Fibroblast of lung (primary cell): ENCODE results near the gene OSM. TPM values are rescaled to one million over a fixed set of nuclear protein-coding genes. Genes with fewer than 3 reads are reported as not detected.
"Not testable (repeated sequence)": the region's sequence is repeated elsewhere in the genome, so short reads cannot be mapped to it uniquely, and the experiment has no call there.

Source experiments
- DNase-seq, 2 donors: peaks; one replicate each; pipeline versions ENCODE4 v3.0.0 to v3.0.0-alpha.2; 2010; ENCODE audit warnings: low read depth in 2 of 2
- H2AFZ ChIP-seq: 2 replicates; pipeline ENCODE4 v1.5.1; 2012; ENCODE audit warnings: low read length, control low read depth, inconsistent platforms
- H3K27ac ChIP-seq: 2 replicates; pipeline ENCODE4 v1.5.1; 2011; ENCODE audit warnings: low read length, control low read depth; ENCODE audit not compliant: insufficient read depth
- H3K27me3 ChIP-seq: 2 replicates; pipeline ENCODE4 v1.5.1; 2011; ENCODE audit warnings: mild to moderate bottlenecking, low read length; ENCODE audit not compliant: control insufficient read depth, insufficient read depth
- H3K36me3 ChIP-seq: 2 replicates; pipeline ENCODE4 v1.5.1; 2011; ENCODE audit warnings: low read length; ENCODE audit not compliant: control insufficient read depth, insufficient read depth
- H3K4me1 ChIP-seq: 2 replicates; pipeline ENCODE4 v1.5.1; 2011; ENCODE audit warnings: low read length; ENCODE audit not compliant: control insufficient read depth, insufficient read depth; ENCODE audit errors: extremely low read depth
- H3K4me2 ChIP-seq: 2 replicates; pipeline ENCODE4 v1.5.1; 2011; ENCODE audit warnings: low read length, control low read depth; ENCODE audit not compliant: insufficient read depth; ENCODE audit errors: extremely low read depth
- H3K4me3 ChIP-seq, 4 experiments: fragments of 200-600 bp in 1 of 4; sonication (generic) in 1 of 4; replicated peaks in 1 of 4; 2 replicates each; pipeline ENCODE4 v1.5.1; 2011 to 2016; ENCODE audit warnings: low read length in 4 of 4, low read depth in 3 of 4, mild to moderate bottlenecking in 3 of 4, control low read depth in 2 of 4, inconsistent platforms in 1 of 4, mixed read lengths in 1 of 4; ENCODE audit not compliant: insufficient read depth in 1 of 4; ENCODE audit errors: control extremely low read depth in 1 of 4
- H3K79me2 ChIP-seq: 2 replicates; pipeline ENCODE4 v1.5.1; 2012; ENCODE audit warnings: mild to moderate bottlenecking, low read length, inconsistent platforms; ENCODE audit not compliant: control insufficient read depth, insufficient read depth
- H3K9ac ChIP-seq: 2 replicates; pipeline ENCODE4 v1.5.1; 2011; ENCODE audit warnings: mild to moderate bottlenecking, low read length, control low read depth; ENCODE audit not compliant: insufficient read depth
- H3K9me3 ChIP-seq: 2 replicates; pipeline ENCODE4 v1.5.1; 2012; ENCODE audit warnings: low read depth, low read length; ENCODE audit not compliant: control insufficient read depth, insufficient read depth
- H4K20me1 ChIP-seq: 2 replicates; pipeline ENCODE4 v1.5.1; 2011; ENCODE audit warnings: low read length; ENCODE audit not compliant: control insufficient read depth, insufficient read depth; ENCODE audit errors: extremely low read depth
- CTCF ChIP-seq, 2 donors: IDR thresholded peaks in 1 of 2; conservative IDR thresholded peaks in 1 of 2; 1 replicate in 1 of 2; 2 replicates in 1 of 2; pipeline ENCODE4 v1.5.1; 2011 to 2012; ENCODE audit warnings: low read length in 2 of 2, control low read depth in 1 of 2, inconsistent platforms in 1 of 2, low read depth in 1 of 2, mild to moderate bottlenecking in 1 of 2
- EZH2 ChIP-seq: IDR thresholded peaks from 2 replicates; pipeline ENCODE4 v1.5.1; 2012; ENCODE audit warnings: low read length, control low read depth, mild to moderate bottlenecking; ENCODE audit errors: missing control alignments
- polyA plus RNA-seq, 2 donors: library from polyadenylated mRNA; depleted of rRNA in 1 of 2; stranded (reverse) in 1 of 2; unstranded in 1 of 2; fragments of >200 nt; gene quantifications; 2 replicates each; pipeline ENCODE4 v1.2.1, GENCODE V29; 2011 to 2012; ENCODE audit warnings: missing spikeins in 1 of 2
- total RNA-seq: library from RNA; depleted of rRNA; stranded (reverse); fragments of >200 nt; gene quantifications from 2 replicates; pipeline ENCODE4 v1.2.1, GENCODE V29; 2014

Gene OSM
- total and polyA plus RNA-seq, 2 donors (not counting 1 experiment from before 2014, with no cell fraction given): not detected

DNA sequence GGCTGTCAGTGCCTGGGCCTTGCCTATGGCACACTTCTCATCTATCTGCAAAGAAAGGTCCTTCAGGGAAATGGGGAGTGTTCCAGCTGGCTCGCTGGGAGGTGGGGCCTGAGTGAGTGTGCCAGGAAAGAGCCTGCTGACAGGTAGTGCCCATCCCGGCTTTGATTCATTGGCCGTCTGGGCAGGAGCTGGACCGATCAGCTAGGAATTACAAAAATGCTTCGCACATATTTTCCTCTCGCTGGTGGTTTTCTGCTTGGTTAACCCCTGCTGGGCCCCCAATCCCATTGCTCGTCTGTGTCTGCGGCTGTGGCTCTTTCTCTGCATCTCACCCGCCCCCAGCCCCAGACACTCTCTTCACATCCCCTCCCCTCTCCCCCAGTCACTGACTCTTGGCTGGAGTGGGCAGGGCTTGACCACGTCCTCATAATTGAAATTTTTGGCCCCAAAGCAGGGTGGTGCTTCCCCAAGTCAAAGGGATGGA is 30.9 kb downstream of the OSM start:
- Histone ChIP-seq H3K4me2 (no peak overlapping the region), H4K20me1 (no peaks in the 10 kb centered on the region), H3K4me3 (no peak overlapping the region), H3K4me1 (peaks cover 24% of the 10 kb centered on the region), H3K27me3 (no peaks in the 10 kb centered on the region), H3K9ac (no peak overlapping the region), H3K9me3 (no peaks in the 10 kb centered on the region), H3K27ac (peak overlapping the region; percentile 67), H2AFZ (no peak overlapping the region), H3K36me3 (peaks cover 3% of the 10 kb centered on the region), H3K79me2 (no peaks in the 10 kb centered on the region)
- peak; percentile 47 to 98 for DNase-seq
- TF ChIP-seq EZH2 (no peak), CTCF (conservative IDR thresholded peaks at IDR 0.05 in 1 of 2, IDR thresholded peaks at IDR 0.05 in 1 of 2; ENCODE audit: low read depth in 1 of 2, low read length in 2 of 2) (no peak)

- no peaks in the 10 kb centered on the region for H4K20me1 ChIP-seq
- DNase-seq: peak; percentile 70 to 97
- peak overlapping the region; percentile 67 for H3K27ac ChIP-seq
- H3K4me3 ChIP-seq: no peak overlapping the region
- H3K36me3 ChIP-seq: peaks cover 3% of the 10 kb centered on the region
- H3K27me3 ChIP-seq: no peaks in the 10 kb centered on the region
- TF ChIP-seq CTCF (conservative IDR thresholded peaks at IDR 0.05 in 1 of 2, IDR thresholded peaks at IDR 0.05 in 1 of 2; ENCODE audit: low read depth in 1 of 2, low read length in 2 of 2) (no peak), EZH2 (no peak)
- H2AFZ ChIP-seq: no peak overlapping the region
- H3K79me2 ChIP-seq: no peaks in the 10 kb centered on the region
- no peak overlapping the region for H3K4me2 ChIP-seq
- peaks cover 24% of the 10 kb centered on the region for H3K4me1 ChIP-seq
- no peak overlapping the region for H3K9ac ChIP-seq
- no peaks in the 10 kb centered on the region for H3K9me3 ChIP-seq
Measured at GRCh38 chr22:30234786-30235470, 31.7 kb downstream of the OSM start.

DNA sequence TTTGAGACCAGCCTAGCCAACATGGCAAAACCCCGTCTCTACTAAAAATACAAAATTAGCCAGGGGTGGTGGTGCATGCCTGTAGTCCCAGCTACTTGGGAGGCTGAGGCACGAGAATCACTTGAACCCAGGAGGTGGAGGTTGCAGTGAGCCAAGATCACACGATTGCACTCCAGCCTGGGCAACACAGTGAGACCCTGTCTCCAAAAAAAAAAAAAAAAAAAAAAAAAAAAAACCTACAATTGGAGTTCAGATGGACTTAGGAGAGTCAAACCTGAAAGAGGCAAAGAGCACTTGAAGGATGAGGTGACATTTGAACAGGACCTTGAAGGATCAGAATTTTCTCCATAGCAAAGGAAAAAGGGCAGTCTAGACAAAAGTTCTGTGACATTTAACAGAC is 32.3 kb downstream of the OSM start:
- H3K4me2 ChIP-seq, H3K79me2 ChIP-seq, H3K9me3 ChIP-seq, H4K20me1 ChIP-seq, H2AFZ ChIP-seq, DNase-seq, H3K27ac ChIP-seq, H3K4me3 ChIP-seq, H3K27me3 ChIP-seq, H3K9ac ChIP-seq, H3K36me3 ChIP-seq: not testable (repeated sequence)
- H3K4me1 ChIP-seq: peaks cover 21% of the 10 kb centered on the region
